H1 (cell line): ENCODE measurements around the gene VSTM2B. TPM values are rescaled to one million over a fixed set of nuclear protein-coding genes. Genes with fewer than 3 reads are reported as not detected.

ENCODE experiments used
- ASH2L ChIP-seq: fragments of 200-600, 300-600 bp; sonication (generic); IDR thresholded peaks from one replicate; pipeline ENCODE4 v1.7.1; 2017; ENCODE audit warnings: low read length
- CHD1 ChIP-seq: IDR thresholded peaks from 2 replicates; pipeline ENCODE4 v1.6.1; 2012; ENCODE audit warnings: low read depth, low read length, improper control_type of control experiment
- CHD2 ChIP-seq: IDR thresholded peaks from 2 replicates; pipeline ENCODE4 v1.6.1; 2012; ENCODE audit warnings: low read length, improper control_type of control experiment
- EZH2 ChIP-seq: fragments of 200-600 bp; sonication (generic); IDR thresholded peaks from 2 replicates; pipeline ENCODE4 v1.7.1; 2012; ENCODE audit warnings: low read depth, mild to moderate bottlenecking, moderate library complexity, low read length, inconsistent platforms; ENCODE audit not compliant: severe bottlenecking
- RBBP5 ChIP-seq: IDR thresholded peaks from 2 replicates; pipeline ENCODE4 v1.7.1; 2012; ENCODE audit warnings: low read depth, mild to moderate bottlenecking, inconsistent platforms, low read length, moderate library complexity, borderline replicate concordance
- SP1 ChIP-seq: IDR thresholded peaks from 2 replicates; pipeline ENCODE4 v1.6.1; 2011; ENCODE audit warnings: low read depth, low read length
- SUZ12 ChIP-seq: fragments of 200-600 bp; sonication (generic); IDR thresholded peaks from 2 replicates; pipeline ENCODE4 v1.6.1; 2012; ENCODE audit warnings: mild to moderate bottlenecking, inconsistent platforms, low read length, moderate library complexity, mixed read lengths
- polyA plus RNA-seq, 7 experiments: library from polyadenylated mRNA; depleted of rRNA in 3 of 7; stranded (reverse) in 5 of 7; unstranded in 2 of 7; fragments of >200 nt in 5 of 7; fragments of 200-250 nt in 2 of 7; gene quantifications; 1 replicate in 5 of 7; 2 replicates in 1 of 7; 4 replicates in 1 of 7; pipeline versions ENCODE4 v1.2.1 to v1.2.3, GENCODE V29; 2011 to 2013; ENCODE audit warnings: missing spikeins in 2 of 7, mixed read lengths in 2 of 7
- total RNA-seq: library from RNA; stranded (reverse); fragmentation: NEBNext Ultra II Directional; extraction: Animal tissue kit (Norgen Biotek cat#: 25700); gene quantifications from 2 replicates; pipeline ENCODE4 v1.2.1, GENCODE V29; 2021

Gene VSTM2B
- total and polyA plus RNA-seq, 2 of the 8 experiments (the other 6 are each of a cell fraction or from before 2014, with no cell fraction given): 0.82 to 1.5 TPM

DNA sequence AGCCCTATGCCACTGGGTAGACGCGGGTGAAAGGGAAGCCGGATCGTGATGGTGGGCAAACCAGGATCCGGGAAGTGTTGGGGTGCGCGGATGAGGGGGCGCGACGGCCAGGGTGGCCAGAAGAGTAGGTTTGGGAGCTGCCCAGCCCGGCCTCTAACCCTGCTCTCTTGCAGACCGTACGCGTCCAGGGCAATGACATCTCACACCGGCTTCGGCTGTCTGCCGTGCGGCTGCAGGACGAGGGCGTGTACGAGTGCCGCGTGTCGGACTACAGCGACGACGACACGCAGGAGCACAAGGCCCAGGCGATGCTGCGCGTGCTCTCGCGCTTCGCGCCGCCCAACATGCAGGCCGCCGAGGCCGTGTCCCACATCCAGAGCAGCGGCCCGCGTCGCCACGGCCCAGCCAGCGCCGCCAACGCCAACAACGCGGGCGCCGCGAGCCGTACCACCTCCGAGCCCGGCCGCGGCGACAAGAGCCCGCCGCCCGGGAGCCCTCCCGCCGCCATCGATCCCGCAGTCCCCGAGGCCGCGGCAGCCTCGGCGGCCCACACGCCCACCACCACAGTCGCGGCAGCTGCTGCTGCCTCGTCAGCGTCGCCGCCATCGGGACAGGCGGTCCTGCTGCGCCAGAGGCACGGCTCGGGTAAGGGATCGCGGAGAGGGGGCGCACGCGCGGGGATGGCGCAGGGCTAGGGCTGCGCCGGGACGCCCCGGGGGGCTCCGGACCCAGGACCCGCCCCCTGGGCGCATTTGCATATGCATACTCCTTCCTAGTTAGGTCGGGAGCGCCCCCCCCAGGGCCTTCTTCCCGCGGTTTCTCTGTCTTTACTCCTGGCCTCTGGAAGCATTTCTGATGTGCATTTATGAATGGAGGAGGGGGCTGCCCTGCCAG, 4.1 kb downstream of the VSTM2B start (continued):
- TF ChIP-seq EZH2 (peak; percentile 65), ASH2L (peak; percentile 62), RBBP5 (peak; percentile 77), CHD2 (no peak), SP1 (no peak), SUZ12 (peak; percentile 74), CHD1 (no peak)
